Stimulated activated CD4-positive, alpha-beta T cell treated with anti-CD3 and anti-CD28 coated beads, TNF-alpha, amount 100 ng/mL, for 24 hours (primary cell): Measurements from ENCODE around the gene JDP2.

ENCODE experiments used
- DNase-seq, 3 experiments: peaks; one replicate each; pipeline ENCODE4 v3.0.0-alpha.2; 2020; ENCODE audit warnings: low read depth in 3 of 3

Gene JDP2

GRCh38 chr14:75482366-75482765 is 54.5 kb downstream of the JDP2 start:
- DNase-seq: no peak

GRCh38 chr14:75484711-75485429 is 57.0 kb downstream of the JDP2 start:
- no peak for DNase-seq

GRCh38 chr14:75486318-75486717 is 58.5 kb downstream of the JDP2 start:
- DNase-seq: no peak

DNA sequence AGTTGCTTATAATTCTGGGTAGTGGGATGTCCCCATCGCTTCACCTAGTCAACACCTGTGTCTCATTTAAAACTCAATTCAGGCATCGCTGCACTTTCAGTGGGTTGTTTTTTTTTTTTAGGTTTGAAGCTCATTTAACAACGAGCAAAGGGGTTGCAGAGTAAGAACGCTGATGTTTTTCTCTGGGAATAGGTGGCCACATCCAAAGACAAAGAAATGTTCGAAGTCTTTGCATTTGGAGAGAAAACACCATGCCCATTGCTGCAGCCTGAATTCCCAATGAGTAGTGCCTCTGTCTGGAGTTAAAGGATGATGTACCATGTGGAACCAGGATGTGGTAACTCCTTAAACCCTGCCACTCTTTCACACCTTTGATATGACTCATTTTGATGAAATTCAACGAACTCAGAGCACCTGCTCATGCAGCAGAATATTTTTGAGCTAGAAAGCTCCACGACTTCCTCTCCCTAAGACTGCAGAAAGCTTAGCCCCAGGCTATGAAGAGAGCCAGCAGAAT is 59.4 kb downstream of the JDP2 start:
- no peak for DNase-seq

- no peak for DNase-seq
Measured at GRCh38 chr14:75489480-75489837, 61.6 kb downstream of the JDP2 start.

DNA sequence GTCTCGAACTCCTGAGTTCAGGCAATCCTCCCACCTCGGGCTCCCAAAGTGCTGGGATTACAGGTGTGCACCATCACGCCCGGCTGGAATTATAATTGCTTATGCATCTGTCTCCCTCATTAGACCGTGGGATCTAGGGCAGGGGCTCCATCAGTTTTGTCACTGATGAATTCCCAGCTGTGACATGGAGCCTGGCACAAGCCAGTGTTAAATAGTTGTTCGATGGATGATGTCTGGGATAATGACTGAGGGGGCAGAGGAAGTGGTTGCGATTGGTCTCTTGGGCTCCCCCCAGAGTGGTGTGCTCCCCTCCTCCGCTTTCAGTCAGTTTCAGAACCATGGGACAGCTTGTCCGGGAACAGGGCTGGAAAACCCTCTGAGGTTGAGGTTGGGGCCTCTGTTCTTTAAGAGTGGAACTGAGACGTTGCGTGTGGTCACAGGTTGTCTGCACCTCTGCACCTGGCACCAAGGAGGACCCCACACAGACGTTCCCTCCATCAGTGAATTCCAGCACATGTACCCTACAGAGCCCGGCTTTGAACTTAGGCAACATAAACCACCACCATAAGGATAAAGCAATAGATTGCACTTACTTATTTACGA is 63.7 kb downstream of the JDP2 start:
- DNase-seq: no peak

DNA sequence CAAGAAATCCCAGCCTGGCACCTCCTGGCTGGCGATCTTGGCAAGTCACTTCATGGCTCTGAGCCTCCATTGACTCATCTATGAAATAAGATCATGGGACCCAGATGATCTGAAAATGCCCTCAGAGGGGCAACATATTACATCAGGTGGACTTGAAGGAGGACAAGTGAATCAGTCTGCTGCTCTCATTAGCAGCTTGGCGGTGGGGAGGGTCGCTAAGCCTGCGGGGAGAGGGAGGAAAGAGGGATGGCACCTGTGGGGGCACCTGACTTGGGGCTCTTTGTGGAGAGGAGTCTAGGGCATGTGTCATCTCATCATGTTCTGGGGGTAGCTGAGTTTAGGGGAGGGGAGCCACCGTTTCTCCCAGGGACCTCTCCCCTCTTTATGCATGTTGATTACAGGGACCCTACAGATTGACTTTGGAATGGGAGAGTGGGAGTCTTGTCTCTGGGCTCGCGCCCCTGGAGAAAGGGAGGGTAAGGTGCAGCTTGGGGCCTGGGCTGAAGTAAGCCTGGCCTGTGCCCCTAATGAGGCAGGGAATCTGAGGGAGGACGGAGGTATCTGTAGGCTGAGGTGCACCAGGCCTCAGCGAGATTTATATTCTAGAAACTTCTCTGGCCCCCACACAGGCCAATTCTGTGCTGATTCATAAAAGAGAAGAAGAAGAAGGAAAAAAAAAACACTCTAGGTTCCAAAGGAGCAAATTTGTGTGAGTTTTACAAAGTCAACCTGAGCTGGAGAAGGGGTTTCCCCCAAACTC is 65.2 kb downstream of the JDP2 start:
- no peak for DNase-seq

DNA sequence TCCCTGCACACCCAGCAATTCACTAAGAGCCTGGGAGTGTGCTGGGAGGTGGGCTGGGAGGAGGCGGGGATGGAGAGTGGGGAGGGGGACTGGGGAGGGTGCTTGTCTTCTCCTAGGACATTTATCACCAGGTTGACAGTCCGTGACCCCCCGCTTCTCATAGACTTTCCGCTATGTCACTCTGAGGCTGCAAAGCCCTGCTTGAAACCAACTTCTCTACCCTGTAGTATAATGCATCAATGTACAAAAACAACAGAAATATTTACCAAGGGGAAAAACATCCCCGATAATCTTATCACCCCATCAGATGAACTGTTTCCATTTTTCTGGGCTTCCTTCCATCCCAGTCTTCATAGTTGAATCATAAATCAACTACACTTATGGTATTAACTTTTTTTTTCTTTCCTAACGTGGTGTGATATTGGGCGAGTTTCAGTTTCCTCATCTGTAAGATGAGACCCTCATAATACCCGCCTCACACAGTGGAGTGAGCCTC is 65.8 kb downstream of the JDP2 start:
- no peak for DNase-seq

- DNase-seq: no peak
Measured at GRCh38 chr14:75494896-75495295, 67.1 kb downstream of the JDP2 start.

DNA sequence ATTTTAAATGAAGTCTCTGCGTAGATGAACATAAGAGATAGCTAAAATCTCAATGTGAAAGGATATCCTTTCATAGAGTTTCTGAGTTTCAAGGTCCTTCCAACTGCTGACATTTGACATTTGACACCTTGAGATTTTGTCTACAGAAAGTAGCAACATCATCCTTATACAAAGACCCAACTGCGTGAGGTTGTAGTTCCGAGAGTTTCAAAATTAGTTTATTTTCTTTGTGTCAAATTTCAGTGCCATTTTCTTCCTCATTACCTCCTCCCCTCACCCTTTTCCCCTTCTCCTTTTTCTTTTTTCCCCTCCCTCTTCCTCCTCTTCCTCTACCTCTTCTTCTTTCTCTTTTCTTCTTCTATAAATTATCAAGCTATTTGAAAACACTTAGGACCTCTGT is 67.6 kb downstream of the JDP2 start:
- DNase-seq: no peak

DNA sequence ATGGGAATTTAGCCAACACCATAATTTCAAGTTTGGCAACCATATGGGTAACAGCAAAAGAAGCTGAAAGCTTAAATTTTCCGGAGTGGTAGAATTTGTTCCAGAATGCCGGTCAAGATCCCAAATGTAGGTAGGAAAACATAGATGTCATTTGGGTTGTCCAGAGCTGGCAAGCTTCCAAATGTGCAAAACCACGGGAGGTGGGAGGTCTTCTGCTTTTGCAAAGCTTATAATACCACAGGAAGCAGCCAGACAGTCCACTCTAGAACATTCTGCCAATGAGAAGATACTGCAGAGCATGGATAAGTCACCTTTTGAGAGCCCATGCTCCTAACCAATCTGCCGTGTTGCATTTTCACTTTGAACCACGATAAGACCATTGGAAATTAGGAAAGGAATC is 68.1 kb downstream of the JDP2 start:
- no peak for DNase-seq

DNA sequence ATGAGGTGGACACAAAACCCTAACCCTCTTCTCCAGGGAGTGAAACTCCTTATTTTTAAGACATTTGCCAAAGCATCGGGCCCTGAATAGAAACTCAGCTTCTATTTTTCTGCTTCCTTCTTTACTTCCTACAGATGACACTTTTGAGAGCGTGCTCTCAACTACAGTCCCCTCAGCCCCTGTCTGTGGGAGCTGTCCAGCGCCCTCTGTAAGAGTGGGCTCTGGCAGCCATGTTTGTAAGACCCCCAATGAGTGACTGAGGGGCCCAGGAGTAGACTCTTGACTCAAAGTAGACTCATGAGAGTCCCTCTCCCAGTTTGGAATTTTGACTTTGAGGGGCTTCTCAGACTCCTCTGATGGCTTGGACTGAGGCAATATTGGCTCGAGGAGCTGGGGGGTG is 68.9 kb downstream of the JDP2 start:
- no peak for DNase-seq

DNA sequence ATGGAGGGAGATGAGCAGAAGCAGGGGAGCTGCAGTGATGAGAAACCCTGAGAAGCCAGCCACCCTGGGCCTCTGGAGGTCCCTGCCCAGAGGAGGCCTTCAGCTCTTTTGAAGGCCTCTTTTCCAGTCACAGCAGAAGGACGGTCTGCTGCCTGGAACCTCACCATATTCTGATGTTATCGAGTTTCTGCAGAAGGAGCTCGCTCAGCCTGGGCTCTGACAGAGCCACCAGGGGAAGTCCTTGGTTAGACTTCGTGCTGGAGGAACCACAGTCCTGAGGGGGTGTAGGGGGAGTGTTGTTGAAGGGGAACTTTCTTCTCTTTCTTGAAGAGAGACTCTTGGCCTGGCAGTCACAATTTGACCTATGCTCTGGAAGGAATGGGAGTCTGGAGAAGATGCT is 69.4 kb downstream of the JDP2 start:
- peak in 1 of 3 experiments; percentile 34 for DNase-seq

DNA sequence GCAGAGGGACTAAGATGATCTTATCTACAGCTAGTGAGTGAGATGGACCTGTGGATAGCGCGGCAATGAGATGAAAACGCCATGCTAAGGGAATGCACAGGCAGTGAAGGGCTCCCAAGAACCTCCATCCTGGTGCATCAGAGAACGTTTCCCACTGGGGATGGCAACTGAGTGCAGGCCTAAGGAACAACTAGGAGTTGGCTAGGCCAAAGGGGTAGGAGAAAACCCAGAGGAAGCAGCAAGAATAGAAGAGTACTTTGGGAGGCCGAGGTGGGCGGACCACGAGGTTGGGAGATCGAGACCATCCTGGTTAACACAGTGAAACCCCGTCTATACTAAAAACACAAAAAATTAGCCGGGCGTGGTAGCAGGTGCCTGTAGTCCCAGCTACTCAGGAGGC is 69.9 kb downstream of the JDP2 start:
- no peak for DNase-seq

DNA sequence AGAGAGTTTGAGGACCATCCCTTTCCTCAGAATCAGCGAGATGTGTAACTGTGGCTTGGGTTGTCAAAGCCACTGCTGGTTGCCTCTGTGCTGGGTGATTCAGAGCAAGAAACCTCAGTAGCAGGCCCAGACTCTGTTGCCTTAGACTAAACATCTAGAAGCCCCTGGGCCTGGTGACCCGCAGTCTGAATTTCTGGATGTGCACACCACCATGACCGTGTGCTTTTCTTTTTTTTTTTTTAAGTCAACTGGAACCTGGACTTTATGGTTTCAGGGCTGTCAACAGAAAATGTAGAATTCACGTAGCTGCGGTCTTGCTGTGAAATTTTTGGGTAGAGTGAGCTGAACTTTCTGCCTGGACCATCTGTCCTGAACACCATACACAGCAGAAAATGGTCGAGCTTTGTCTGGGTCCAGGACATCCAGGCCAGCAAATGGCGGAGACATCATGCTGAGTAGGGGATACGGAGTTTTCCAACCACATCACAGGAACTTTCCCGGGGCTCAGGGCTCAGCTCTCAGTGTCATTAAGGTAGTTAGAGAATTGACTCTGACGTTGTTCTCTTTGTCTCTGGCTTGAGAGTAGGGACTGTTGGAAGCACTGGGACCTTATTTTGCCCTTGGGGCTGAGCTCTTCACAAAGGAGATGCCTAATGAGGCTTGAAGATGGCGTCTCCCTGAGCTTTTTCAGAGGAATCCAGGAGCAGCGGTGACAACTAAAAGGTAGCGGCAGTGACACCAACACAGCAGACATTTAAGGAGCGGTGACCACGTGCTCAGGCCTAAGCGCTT is 71.5 kb downstream of the JDP2 start:
- no peak for DNase-seq

- no peak for DNase-seq
Measured at GRCh38 chr14:75501080-75501479, 73.3 kb downstream of the JDP2 start.

DNA sequence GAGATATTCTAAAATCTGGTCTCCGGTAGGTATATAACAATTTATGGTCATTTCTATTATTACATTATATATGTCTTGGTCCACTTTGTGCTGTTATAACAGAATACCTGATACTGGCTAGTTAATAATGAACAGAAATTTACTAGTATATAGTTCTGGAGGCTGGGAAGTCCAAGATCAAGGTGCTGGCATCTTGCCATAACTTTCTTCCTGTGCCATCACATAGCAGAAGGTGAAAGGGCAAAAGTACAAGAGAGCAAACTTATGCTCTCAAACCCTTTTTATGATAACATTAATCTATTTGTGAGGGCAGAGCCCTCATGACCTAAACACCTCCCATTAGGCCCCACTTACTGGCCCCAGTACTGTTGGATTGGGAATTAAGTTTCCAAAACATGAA is 76.6 kb downstream of the JDP2 start:
- DNase-seq: no peak

DNA sequence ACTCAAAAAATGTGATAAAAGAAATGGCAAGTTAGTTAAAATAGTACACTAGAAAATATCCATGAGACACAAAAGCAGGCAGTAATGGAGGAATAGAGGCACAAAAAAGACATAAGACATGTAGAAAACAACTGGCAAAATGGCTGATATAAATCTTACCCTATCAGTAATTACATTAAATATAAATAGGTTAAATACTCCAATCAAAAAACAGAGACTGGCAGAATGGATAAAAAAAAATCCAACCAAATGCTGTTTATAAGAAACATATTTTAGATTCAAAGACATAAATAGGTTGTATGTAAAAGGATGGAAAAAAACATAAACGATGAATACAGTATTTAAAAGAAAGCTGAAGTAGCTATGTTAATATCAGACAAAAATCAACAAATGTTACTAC is 79.1 kb downstream of the JDP2 start:
- no peak for DNase-seq

DNA sequence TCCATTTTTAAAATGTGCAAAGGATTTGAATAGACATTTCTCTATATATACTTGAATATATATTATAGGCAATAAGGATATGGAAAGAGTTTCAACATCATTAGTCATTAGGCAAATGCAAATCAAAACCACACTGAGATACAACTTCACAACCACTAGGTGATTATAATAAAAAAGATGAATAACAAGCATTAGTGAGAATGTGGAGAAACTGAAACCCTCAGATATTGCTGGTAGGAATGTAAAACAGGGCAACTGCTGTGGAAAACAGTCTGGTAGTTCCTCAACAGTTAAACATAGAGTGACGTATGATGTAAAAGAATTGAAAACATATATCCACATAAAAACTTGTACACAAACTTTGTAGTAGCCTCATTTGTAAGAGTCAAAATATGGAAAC is 82.7 kb downstream of the JDP2 start:
- DNase-seq: no peak

DNA sequence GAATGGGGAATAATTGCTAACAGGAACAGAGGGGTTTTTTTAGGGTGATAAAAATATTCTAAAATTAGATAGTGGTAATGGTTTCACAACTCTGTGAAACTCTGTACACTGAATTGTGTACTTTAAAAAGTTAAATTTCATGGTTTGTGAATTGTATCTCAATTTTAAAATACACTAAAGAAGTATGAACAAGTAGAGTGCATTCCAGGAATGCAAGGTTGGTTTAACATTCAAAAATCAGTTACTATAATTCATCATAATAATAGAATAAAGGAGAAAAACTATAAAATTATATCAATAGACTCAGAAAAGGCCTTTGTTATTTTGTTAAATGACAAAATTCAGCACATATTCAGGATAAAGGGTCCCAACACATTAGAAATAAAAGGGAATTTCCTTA is 83.4 kb downstream of the JDP2 start:
- no peak for DNase-seq

DNA sequence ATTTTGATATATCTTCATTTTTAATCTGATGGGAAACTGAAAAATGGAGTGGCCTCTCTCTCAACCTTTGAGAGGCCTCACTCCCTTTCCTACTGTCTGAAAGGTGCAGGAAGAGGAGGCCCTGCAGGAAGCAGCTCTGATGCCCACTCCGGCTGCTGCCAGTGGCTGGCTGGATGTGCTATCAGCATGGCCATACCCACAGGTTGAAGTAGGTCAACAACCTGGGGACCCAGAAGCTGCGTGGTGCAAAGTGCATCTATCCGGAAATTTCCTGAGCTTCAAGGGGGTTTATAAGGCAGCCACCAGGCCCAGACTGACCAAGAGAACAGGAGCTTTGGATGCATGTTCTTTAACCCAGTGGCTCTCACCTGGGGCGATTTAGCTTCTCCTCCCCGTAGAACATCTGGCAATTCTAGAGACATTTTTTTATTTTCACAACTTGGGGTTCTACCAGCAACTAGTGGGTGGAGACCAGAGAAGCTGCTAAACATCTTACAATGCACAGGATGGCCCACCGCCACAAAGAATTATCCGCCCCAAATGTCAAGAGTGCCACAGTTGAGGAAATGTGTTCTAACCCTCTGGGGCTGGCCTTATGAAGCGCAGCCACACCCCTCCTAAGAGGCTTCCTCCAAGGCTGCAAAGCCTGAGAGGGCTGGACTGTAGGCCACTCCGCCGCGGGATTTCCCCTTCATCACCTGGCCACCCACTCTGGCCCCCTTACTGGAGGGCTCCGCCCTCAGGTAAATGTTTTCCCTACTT is 86.3 kb downstream of the JDP2 start:
- no peak for DNase-seq
